NCI-H748 (cell line): Measurements from ENCODE around the gene ADAMTS4.
"Not testable (repeated sequence)": the region's sequence is repeated elsewhere in the genome, so short reads cannot be mapped to it uniquely, and the experiment has no call there.

Source experiments
- DNase-seq: peaks from one replicate; lab custom pipeline; 2025; ENCODE audit not compliant: unreplicated experiment; lab: John Stamatoyannopoulos, UW

Gene ADAMTS4, protein sequence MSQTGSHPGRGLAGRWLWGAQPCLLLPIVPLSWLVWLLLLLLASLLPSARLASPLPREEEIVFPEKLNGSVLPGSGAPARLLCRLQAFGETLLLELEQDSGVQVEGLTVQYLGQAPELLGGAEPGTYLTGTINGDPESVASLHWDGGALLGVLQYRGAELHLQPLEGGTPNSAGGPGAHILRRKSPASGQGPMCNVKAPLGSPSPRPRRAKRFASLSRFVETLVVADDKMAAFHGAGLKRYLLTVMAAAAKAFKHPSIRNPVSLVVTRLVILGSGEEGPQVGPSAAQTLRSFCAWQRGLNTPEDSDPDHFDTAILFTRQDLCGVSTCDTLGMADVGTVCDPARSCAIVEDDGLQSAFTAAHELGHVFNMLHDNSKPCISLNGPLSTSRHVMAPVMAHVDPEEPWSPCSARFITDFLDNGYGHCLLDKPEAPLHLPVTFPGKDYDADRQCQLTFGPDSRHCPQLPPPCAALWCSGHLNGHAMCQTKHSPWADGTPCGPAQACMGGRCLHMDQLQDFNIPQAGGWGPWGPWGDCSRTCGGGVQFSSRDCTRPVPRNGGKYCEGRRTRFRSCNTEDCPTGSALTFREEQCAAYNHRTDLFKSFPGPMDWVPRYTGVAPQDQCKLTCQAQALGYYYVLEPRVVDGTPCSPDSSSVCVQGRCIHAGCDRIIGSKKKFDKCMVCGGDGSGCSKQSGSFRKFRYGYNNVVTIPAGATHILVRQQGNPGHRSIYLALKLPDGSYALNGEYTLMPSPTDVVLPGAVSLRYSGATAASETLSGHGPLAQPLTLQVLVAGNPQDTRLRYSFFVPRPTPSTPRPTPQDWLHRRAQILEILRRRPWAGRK

DNA sequence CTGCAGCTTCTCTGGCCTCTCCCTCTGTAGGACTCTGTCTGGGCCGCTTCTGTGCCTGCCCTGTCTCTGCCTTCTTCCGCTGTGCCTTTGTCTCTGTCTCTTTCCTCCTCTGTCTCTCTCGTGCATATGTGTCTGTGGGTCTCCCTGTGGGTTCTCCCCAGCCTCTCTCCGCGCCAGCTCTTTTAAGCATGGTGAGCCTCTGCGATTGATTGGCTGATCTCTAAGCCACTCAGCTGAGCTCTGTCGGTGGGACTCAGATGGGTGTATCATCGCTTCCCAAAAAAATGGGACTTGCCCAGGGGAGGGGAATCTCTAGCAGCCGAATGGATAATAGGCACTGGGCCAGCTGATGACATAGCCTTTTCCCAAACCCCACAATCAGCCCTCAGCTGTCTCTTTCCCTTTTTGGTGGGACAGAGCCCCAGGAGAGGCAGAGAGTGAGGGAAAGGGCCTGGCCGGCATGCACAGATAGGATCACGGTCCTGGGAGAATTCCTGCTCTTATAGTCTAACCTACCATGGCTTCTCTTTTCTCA, at the start of gene ADAMTS4:
Gene ADAMTS4 (minus strand): TSS at position 158 of the 535 bp plus-strand sequence. CDS start 427 bp downstream, outside the sequence.
- no peak for DNase-seq

DNA sequence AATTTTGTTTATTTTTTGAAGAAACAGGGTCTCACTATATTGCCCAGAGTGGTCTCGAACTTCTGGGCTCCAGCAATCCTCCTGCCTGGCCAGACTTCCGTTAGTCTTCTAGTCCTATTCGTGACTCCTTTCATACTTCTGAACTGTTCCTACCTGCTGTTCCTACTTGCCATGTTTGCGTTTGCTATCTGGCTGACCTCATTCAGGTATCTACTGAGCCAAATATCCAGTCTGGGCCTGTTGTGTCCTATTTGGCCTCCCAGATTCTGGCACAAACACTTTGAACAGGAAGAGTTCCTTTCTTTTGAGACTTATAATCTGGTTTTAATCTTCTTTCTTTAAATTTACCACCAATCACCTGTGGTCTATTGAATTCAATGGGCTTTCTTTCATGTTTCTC, 46.0 kb upstream of the ADAMTS4 start:
- DNase-seq = no peak

DNA sequence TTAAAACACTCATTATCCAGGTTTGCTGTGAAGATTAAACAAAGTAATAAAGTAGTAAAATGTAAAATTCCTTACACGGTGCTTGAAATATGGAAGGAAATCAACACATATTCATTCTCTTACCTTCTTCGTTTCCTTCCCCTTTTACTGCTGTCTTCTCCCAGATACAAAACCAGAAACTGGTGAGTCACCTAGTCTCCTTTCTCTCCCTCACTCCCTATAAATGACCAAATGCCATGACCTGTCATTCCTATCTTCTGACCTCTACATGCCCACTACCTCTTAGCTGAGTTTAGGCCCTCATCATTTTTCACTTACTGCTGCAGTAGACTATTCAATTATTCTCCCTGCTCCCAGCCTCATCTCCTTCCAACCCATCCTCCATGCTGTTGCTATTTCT, 43.5 kb upstream of the ADAMTS4 start:
- DNase-seq = no peak

DNA sequence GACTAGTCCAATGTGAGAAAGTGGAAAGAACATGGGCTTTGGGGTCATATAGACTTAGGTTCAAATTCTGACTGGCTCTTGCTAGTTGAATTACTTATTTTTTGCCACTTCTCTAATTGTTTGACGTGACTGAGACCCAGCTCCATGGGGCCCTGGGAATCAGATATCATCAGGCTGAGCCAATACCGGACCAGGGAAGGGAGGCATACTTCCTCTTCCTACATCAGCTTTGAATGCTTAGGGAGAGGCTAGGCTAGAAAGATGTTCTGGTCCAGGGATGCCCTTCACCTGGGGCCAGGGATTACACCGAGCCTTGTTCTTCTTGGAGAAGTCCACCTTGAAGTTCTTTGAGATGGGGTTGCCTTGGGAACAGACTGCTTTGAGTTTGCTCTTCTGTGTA, 42.8 kb upstream of the ADAMTS4 start:
- DNase-seq = no peak

DNA sequence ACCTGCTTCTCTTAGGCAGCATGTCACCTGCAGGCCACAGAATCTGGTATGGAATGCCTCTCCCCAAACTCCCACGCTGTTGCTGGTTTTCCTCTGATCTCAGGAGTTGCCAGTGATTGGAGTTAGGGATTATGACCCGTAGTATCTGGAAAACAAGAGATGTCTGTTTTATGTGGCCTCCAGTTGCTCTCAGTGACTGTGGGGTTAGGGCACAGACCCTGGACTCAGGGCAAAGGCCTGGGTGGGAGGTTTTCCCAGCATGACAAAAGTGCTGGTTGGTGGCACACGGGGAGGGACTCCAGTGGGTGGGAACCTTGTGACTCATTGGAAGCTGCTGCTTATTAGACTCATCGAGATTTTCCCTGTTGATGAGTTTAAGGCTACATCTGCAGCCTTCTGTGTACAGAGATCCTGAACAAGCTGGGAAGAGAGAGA, 39.2 kb upstream of the ADAMTS4 start, which contains the start of gene NR1I3:
Gene NR1I3 (minus strand): TSS at position 165 of the 435 bp plus-strand sequence. CDS start 1,638 bp downstream, outside the sequence.
- DNase-seq = no peak

DNA sequence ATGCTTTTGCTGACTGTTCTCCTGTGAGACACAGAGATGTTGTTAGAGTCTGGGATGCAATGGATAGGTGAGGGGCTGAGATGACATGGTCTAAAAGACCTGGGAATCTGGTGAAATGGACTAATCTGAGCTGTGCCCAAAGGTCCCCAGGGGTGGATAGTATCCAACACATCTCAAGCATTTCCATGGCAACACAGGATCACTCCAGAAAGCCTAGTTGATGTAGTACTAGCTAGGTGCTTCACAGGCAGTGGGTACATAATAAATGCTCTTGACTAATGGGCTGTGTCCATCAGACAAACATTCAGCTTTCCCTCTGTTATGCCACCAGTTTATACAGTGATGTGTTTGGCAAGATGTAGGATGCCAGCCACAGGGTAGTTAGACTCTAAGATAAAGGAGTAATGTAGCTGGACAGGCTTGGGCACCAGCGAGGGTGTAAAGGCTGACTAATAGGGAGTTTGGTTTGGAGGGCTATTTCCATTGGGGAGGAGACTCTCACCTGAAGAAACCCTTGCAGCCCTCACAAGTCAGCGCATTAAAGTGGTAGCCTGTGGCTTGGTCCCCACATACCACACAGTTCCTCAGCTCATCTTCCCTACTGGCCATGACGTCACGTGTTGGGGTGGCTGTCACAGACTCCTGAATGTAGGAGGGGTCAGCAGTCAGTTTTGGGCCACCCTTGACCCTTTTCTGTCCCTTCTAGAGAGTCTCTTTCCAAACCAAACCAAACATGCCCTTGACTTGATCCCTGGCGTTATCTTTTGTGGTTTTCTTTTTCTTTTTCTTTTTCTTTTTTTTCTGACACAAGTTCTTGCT, 37.3 kb upstream of the ADAMTS4 start:
- peak; percentile 30 for DNase-seq

DNA sequence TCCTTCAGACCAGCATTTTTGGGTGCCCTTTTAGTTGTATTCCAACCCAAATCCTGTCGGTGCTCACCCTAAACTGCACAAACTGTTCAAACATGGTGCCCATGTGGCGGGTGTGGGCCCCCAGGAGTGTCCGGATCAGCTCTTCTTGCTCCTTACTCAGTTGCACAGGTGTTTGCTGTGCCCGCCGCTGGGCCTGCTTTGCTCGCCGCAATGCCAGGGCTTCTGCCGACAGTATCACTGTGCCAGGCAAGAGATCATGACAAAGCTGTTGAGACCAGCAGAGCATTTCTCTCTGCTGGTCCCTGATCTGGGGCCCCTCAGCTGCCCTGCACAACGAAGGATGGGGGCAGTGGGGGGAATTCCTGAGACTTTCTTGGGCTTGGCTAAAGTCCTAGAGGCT, 34.2 kb upstream of the ADAMTS4 start:
- DNase-seq = no peak

DNA sequence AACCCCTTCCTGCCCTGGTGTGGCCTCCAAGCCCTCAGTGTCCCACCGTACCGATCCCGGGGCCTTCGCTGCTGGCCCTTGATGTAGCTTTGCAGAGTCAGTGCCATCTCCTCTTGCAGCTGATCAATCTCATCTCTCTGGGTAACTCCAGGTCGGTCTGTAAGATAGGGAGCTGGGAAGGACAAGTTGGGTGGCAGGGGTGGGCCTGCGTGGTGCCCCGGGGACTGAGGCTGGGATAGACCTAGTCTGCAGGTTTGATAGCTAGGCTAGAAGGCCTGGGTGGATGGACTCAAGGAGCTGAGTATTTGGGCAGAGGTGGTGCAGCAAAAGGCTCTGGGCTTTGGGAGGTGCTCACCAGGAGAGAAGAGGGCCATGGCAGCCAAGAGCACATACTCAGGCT, 31.9 kb upstream of the ADAMTS4 start:
- no peak for DNase-seq

DNA sequence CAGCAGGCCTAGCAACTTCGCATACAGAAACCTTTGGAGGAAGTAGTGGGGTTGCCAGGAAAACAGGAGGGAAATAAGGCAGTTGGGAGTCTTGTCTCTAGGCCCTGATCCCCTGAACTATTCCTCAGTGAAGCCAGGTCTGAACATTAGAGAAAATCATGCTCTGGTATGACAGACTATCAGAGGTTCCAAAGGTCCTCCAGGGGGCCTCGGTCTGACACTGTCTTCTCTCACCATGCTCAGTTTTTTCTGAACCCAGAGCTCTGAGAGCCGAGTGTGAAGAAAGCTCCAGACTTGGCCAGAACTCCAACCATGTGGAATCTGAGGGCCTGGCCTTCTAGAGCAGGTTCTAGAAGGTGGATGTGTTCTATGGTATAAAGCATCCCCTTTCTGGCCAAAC, 31.0 kb upstream of the ADAMTS4 start:
- no peak for DNase-seq

DNA sequence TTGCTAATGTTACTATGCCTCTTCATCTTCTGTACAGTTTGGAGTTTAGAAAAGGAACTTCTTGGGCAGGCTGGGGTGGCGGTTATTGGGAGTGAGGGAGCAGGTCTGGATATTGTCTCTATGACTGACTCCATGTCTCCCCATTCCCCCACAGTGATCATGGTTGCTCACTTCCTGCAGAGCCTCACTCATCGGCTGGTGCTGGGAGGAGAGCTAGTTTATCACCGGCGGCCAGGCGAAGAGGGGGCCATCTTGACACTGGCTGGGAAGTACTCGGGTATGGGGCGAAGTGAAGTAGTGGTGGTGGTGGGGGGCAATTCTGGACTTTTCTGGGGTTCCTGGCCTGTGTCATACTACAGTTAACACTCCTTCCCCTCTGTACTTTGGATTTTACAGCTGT, 29.2 kb upstream of the ADAMTS4 start:
- no peak for DNase-seq

DNA sequence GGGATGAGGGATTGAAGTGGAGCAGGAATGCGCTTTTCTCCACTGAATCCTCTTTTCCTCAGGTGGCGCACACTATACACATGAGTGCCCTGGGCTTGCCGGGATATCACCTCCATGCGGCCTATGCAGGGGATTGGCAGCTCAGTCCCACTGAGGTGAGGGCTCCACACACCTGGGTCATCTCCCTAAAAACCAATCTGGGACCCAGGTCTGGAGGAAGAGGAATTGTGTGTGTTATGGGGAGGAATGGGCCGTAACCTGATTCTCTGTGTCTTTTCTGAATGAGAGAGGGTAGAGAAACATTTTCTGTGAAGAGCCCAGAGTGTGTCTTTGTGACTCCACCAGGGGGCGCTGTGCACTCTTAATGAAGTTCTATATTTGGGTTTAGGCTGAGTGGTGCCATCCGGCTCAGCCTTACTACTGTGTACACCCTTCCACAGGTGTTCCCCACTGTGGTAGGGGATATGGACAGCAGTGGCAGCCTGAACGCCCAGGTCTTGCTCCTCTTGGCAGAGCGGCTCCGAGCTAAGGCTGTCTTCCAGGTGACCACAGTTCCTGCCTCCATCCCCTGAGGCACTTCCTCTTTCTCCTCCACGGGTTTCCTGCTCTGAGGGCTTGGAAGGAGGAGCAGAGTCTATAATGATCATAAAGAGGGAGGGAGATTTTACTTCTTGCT, 28.5 kb upstream of the ADAMTS4 start:
- DNase-seq = peak; percentile 81

DNA sequence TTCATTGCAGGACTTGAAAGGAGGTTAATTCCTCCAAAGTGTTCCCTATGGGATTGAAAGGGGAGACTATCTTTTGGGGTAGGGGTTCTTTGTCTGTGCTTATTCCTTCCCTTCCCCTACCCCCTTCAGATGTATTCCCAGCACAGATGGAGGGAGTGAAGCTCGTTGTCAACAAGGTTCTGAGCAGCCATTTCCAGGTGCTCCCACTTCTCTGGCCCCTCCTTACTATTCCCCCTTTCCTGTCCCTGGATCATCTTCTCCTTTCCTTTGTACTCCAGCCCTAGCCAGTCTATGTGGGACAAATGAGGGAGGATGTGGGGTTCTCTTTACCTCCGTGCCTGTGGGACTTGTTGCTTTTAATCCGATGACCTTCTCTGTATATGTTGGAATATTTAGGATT, 27.9 kb upstream of the ADAMTS4 start:
- no peak for DNase-seq

DNA sequence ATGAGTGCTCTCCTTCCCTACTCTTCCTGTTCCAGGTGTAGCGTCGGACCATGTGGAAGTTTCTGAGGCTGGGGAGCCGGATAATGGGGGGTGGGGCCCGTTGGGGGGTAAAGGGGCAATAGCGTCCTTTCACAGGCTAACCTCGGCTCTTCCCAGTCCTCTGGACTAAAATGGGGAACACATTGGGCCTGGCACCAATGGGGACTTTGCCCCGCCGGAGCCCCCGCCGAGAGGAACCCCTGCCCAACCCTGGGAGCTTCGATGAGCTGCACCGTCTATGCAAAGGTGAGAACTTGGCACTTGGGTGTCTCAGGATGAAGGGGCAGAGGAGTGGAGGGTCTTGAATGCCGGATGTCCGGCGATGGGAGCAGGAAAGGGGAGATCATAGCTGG, 27.5 kb upstream of the ADAMTS4 start:
- no peak for DNase-seq

DNA sequence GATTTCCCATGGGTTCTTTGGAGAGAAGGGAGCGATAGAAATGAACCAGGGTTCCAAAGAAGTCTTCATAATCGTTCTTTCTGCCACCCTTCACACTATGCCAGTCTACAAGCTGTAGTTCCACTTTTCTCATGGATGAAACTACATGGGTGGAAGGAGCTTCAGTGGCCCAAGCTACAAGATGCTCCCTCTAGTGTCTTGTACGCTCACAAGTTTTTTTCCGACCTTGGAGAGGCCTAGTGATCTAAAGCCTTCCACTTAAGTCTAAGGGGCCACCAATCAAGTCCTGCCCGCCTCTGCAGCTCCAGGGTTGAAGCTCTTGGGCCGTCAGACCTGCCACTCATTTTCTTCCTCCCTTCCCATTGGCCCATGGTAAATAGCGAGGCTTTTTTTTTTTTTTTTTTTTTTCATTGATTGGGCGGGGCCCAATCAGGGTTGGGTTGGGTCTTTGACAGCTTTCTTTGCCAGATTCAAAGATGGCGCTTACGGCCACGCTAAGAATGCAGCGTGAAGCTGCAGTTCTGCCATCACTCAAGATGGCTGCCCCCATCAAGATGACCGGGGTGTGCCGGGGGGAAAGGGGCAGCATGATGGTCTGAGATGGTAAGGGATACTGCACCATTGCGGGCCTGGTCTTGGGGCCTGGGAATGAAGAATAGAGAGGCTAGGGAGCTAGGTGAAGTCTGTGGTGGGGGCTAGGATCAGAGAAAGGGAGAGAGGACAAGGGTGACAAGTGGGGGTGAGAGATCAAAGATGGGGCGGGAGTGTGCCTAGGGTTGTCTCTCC, 26.9 kb upstream of the ADAMTS4 start, which contains the start of gene TOMM40L:
Gene TOMM40L (plus strand): TSS at position 527 of the 786 bp plus-strand sequence. CDS start 430 bp downstream, outside the sequence.
- DNase-seq = peak; percentile 96

DNA sequence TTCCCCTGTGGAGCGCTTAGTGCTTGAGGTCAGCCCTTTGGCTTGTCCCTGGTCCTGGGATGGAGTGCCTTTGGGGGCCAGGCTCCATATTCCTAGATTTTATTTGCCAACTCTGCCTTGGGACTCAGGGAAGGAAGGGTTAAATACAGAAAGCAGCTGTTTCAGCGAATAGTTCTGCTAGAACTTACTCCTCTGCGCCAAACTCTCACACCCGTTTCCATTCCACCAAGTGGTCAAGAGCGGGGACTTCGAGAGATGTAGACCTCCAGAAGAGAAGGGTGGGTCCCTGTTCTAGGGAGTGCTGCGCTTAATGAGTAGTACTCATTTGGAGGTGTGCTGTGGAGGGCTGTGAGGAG, 26.3 kb upstream of the ADAMTS4 start:
- no peak for DNase-seq

DNA sequence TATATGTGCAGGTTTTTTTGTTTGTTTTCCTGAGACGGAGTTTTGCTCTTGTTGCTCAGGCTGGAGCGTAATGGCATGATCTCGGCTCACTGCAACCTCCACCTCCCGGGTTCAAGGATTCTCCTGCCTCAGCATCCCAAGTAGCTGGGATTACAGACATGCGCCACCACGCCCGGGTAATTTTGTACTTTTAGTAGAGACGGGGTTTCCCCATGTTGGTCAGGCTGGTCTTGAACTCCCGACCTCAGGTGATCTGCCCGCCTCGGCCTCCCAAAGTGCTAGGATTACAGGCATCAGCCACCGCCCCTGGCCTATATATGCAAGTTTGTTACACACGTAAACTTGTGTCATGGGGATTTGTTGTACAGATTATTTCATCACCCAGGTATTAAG, 25.8 kb upstream of the ADAMTS4 start:
- DNase-seq = not testable (repeated sequence)

DNA sequence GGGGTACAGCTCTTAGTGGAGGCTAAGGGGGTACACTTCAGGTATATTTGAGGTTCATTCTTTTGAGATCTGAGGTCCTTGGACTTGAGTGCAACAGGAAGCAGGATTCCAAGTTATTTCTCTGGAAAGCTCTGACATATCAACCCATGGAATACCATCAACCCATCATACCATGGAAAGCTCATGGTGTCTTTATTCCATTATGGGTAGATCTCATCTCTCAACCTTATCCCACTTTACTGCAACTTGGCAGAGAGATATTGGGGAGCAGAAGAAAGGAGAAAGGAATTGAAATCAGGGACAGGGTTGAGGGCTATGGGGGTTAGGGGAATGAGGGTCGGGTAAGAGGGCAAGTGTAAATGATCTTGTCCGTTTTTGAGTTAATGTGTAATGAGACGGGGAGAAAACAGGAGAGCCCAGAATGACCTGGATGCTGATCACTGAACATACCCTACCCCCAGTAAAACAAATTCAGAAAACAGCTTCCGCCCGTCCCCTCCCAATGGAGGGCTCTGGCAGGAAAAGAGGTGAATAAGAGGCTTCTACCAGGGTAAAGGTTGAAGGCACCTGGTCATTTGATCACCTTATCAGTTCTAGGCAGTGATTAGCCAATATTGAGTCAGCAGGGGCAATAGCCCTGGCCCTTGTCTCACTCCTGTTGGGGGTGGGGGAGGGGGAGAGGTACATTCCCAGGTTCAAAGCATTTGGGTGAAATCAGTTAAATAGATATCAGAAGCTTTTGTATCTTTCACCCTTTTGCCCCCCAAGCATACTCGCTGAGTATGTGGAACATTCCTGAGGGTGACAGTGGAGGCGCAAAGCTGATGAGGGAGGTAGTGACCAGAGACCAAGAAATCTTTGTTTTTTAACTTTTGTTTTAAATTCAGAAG, 25.2 kb upstream of the ADAMTS4 start:
- no peak for DNase-seq

DNA sequence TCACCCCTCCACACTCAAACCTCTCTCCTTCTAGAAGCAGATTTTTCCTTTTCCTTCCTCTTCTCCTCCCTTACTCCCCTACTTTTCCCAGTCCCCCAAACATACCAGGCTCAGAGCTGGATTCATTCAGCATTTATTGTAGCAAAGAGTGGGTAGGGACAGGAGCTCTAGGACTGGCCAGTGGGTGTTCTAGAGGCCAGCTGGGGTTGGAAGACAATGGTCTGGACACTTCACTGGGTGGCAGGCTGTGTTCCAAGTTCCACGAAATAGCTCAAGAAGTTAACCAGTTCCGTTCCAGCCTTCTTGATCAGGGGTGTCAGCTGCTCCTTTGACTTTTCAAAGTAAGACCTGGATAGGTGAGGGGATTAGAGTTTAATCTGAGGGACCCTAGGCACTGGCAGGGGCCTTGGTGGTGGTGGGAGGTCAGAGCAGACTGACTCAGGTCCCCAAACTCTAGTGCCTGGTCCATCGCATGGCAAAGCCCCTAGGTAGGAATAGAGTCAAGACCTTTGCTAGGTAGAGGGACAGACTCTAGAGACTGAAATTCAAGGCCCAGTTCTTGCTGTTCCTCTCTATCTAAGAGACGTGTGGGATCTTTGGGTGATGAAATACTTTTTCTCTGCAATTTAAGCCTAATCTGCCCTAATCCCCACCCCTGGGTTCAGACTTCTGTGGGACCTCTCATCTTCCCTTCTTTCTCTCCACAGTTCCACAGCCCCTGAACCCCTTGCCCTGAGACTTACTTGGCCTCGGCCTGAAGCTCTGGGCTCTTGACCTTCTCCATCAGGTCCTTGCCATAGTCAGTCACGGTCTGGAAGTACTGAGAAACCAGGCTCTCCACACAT, 23.5 kb upstream of the ADAMTS4 start:
- no peak for DNase-seq
